Motor neuron (in vitro differentiated cells): ENCODE results near the gene USP17L24. TPM values are rescaled to one million over a fixed set of nuclear protein-coding genes. Genes with fewer than 3 reads are reported as not detected.
"Not testable (repeated sequence)": the region's sequence is repeated elsewhere in the genome, so short reads cannot be mapped to it uniquely, and the experiment has no call there.

Experiments used
- ATAC-seq, 8 experiments: fragments of 200-7000 bp; cut with Tn5 transposase; replicated peaks in 6 of 8; 2 replicates each; pipeline ENCODE4 v1.8.0; 2021; ENCODE audit warnings: mild to moderate bottlenecking in 8 of 8, moderate library complexity in 8 of 8
- H3K27ac ChIP-seq, 2 donors: fragments of 250-450 bp; sonication (Bioruptor Pico); 2 replicates each; pipeline ENCODE4 v1.9.0; 2021; ENCODE audit warnings: antibody characterized with exemption in 2 of 2, mild to moderate bottlenecking in 2 of 2, moderate library complexity in 1 of 2
- H3K4me1 ChIP-seq, 2 donors: fragments of 250-450 bp; sonication (Bioruptor Pico); replicated peaks in 1 of 2; 2 replicates each; pipeline ENCODE4 v1.6.1; 2021; ENCODE audit warnings: antibody characterized with exemption in 2 of 2, mild to moderate bottlenecking in 2 of 2, moderate library complexity in 1 of 2
- H3K4me3 ChIP-seq, 5 donors: fragments of 250-450 bp; sonication (Bioruptor Pico); 2 replicates each; pipeline ENCODE4 v1.9.0; 2021; ENCODE audit warnings: antibody characterized with exemption in 5 of 5, mild to moderate bottlenecking in 5 of 5, moderate library complexity in 4 of 5
- WGBS, 10 experiments: fragments of 450-650 bp; shearing (Covaris generic); methylation state at CpG; one replicate each; pipeline ENCODE4 v1.0.0; 2022; 5-methylcytosine and 5-hydroxymethylcytosine counted together
- in situ Hi-C, 9 experiments: fragments of 400-800 bp; cut with MboI; loops; one replicate each; pipeline ENCODE4 v1.15.0; 2021; ENCODE audit warnings: low sequenced_read_pairs in 9 of 9, low pct_unique_long_range_greater_than_20kb in 2 of 9; ENCODE audit not compliant: unreplicated experiment in 9 of 9
- total RNA-seq, 8 experiments: library from RNA; unstranded; fragments of 300-600 nt; gene quantifications; 2 replicates each; pipeline versions ENCODE4 v1.2.3 to v1.2.4, GENCODE V29; 2022

The USP17L24 gene, protein sequence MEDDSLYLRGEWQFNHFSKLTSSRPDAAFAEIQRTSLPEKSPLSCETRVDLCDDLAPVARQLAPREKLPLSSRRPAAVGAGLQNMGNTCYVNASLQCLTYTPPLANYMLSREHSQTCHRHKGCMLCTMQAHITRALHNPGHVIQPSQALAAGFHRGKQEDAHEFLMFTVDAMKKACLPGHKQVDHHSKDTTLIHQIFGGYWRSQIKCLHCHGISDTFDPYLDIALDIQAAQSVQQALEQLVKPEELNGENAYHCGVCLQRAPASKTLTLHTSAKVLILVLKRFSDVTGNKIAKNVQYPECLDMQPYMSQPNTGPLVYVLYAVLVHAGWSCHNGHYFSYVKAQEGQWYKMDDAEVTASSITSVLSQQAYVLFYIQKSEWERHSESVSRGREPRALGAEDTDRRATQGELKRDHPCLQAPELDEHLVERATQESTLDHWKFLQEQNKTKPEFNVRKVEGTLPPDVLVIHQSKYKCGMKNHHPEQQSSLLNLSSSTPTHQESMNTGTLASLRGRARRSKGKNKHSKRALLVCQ
- not detected for total RNA-seq

DNA sequence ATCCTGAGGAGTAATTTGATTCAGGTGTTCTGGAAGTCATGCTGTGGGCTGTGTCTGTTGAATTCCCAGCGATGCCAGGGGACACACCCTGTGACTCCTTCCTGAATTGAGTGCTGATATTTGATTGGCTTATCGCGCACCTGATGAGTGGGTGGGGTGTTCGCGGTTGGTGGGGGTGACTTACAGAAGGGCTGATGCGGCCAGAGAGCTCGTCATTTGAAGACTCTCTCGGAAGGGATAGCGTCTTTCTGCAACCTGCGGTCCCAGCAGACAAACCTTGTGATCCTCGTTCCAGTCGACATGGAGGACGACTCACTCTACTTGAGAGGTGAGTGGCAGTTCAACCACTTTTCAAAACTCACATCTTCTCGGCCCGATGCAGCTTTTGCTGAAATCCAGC, at the start of gene USP17L24:
Gene USP17L24, plus strand, starts transcription at position 301 of the 400 bp plus-strand sequence. Its CDS starts 0 bp downstream, at position 301.
- no CpG with 5 or more reads among the region's 15 CpGs for WGBS, 10 experiments

DNA sequence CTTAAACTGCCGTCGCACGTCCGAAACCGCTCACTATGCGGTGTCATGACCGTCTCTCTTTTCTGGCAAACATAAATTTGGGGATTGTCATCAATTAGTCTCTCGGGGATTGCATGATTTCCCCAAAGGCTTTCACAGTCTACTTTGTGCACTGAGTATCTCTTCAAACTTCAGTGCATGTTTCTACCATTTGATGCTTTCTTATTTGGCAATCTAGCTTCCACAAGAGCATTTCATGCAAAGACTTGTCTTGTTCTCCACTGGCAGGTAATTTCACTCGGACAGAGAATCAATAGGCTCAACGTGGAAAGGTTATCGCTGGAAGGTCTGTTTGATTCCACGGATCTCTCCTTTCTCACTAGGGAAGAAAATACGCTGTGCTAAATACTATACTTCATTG, 774 bp upstream of the USP17L24 start:
- H3K27ac ChIP-seq, H3K4me3 ChIP-seq, H3K4me1 ChIP-seq, in situ Hi-C loops, ATAC-seq: not testable (repeated sequence)
- 60% methylated on average over 1 of the region's 13 CpGs; no CpG with 5 or more reads in 9 of the 10 experiments for WGBS, 10 experiments

More for the DNA sequence above, at the start of gene USP17L24:
- ATAC-seq, H3K4me1 ChIP-seq, in situ Hi-C loops, H3K27ac ChIP-seq, H3K4me3 ChIP-seq: not testable (repeated sequence)

DNA sequence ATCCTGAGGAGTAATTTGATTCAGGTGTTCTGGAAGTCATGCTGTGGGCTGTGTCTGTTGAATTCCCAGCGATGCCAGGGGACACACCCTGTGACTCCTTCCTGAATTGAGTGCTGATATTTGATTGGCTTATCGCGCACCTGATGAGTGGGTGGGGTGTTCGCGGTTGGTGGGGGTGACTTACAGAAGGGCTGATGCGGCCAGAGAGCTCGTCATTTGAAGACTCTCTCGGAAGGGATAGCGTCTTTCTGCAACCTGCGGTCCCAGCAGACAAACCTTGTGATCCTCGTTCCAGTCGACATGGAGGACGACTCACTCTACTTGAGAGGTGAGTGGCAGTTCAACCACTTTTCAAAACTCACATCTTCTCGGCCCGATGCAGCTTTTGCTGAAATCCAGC, 4.6 kb downstream of the USP17L24 start, which contains the start of gene USP17L25:
Gene USP17L25, plus strand, starts transcription at position 301 of the 400 bp plus-strand sequence. Its CDS starts 0 bp downstream, at position 301.
- ATAC-seq, H3K4me1 ChIP-seq, in situ Hi-C loops, H3K4me3 ChIP-seq, H3K27ac ChIP-seq: not testable (repeated sequence)
- no CpG with 5 or more reads among the region's 15 CpGs for WGBS, 10 experiments

DNA sequence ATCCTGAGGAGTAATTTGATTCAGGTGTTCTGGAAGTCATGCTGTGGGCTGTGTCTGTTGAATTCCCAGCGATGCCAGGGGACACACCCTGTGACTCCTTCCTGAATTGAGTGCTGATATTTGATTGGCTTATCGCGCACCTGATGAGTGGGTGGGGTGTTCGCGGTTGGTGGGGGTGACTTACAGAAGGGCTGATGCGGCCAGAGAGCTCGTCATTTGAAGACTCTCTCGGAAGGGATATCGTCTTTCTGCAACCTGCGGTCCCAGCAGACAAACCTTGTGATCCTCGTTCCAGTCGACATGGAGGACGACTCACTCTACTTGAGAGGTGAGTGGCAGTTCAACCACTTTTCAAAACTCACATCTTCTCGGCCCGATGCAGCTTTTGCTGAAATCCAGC, 9.4 kb downstream of the USP17L24 start, which contains the start of gene USP17L26:
Gene USP17L26, plus strand, starts transcription at position 301 of the 400 bp plus-strand sequence. Its CDS starts 0 bp downstream, at position 301.
- WGBS, 10 experiments = no CpG with 5 or more reads among the region's 15 CpGs
- H3K27ac ChIP-seq, in situ Hi-C loops: not testable (repeated sequence)

DNA sequence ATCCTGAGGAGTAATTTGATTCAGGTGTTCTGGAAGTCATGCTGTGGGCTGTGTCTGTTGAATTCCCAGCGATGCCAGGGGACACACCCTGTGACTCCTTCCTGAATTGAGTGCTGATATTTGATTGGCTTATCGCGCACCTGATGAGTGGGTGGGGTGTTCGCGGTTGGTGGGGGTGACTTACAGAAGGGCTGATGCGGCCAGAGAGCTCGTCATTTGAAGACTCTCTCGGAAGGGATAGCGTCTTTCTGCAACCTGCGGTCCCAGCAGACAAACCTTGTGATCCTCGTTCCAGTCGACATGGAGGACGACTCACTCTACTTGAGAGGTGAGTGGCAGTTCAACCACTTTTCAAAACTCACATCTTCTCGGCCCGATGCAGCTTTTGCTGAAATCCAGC, 14.1 kb downstream of the USP17L24 start, which contains the start of gene USP17L5:
Gene USP17L5, plus strand, starts transcription at position 301 of the 400 bp plus-strand sequence. Its CDS starts 0 bp downstream, at position 301.
- H3K27ac ChIP-seq, ATAC-seq, H3K4me3 ChIP-seq, in situ Hi-C loops, H3K4me1 ChIP-seq: not testable (repeated sequence)
- no CpG with 5 or more reads among the region's 15 CpGs for WGBS, 10 experiments

More for the DNA sequence above, 9.4 kb downstream of the USP17L24 start, which contains the start of gene USP17L26:
- not testable (repeated sequence) for H3K4me1 ChIP-seq, ATAC-seq, H3K4me3 ChIP-seq

DNA sequence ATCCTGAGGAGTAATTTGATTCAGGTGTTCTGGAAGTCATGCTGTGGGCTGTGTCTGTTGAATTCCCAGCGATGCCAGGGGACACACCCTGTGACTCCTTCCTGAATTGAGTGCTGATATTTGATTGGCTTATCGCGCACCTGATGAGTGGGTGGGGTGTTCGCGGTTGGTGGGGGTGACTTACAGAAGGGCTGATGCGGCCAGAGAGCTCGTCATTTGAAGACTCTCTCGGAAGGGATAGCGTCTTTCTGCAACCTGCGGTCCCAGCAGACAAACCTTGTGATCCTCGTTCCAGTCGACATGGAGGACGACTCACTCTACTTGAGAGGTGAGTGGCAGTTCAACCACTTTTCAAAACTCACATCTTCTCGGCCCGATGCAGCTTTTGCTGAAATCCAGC, 18.9 kb downstream of the USP17L24 start, which contains the start of gene USP17L27:
Gene USP17L27, plus strand, starts transcription at position 301 of the 400 bp plus-strand sequence. Its CDS starts 0 bp downstream, at position 301.
- H3K4me1 ChIP-seq, ATAC-seq, H3K4me3 ChIP-seq, in situ Hi-C loops, H3K27ac ChIP-seq: not testable (repeated sequence)
- no CpG with 5 or more reads among the region's 15 CpGs for WGBS, 10 experiments

DNA sequence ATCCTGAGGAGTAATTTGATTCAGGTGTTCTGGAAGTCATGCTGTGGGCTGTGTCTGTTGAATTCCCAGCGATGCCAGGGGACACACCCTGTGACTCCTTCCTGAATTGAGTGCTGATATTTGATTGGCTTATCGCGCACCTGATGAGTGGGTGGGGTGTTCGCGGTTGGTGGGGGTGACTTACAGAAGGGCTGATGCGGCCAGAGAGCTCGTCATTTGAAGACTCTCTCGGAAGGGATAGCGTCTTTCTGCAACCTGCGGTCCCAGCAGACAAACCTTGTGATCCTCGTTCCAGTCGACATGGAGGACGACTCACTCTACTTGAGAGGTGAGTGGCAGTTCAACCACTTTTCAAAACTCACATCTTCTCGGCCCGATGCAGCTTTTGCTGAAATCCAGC, 23.6 kb downstream of the USP17L24 start, which contains the start of gene USP17L28:
Gene USP17L28, plus strand, starts transcription at position 301 of the 400 bp plus-strand sequence. Its CDS starts 0 bp downstream, at position 301.
- ATAC-seq, H3K27ac ChIP-seq, in situ Hi-C loops, H3K4me3 ChIP-seq, H3K4me1 ChIP-seq: not testable (repeated sequence)
- no CpG with 5 or more reads among the region's 15 CpGs for WGBS, 10 experiments

DNA sequence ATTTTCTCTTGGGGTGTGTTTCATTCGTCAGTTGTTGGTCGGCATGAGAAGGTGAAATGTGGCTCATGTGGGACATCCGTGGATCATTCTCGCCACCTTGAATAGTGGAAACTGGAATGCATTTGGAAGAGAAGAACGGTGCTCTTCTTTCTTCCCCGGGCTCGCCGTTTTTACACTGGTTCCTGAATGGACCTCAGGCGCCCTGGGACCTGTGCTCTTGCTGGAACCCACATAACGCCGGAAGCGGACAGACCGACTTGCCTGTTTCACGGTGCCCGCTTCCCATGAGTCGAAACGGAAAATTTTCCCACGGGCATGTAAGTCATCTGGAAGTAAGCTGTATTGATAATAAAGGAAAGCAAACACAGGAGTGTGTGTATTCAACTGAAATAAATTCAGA, 25.9 kb downstream of the USP17L24 start:
- no CpG with 5 or more reads among the region's 18 CpGs for WGBS, 10 experiments
- H3K4me3 ChIP-seq, in situ Hi-C loops: not testable (repeated sequence)

DNA sequence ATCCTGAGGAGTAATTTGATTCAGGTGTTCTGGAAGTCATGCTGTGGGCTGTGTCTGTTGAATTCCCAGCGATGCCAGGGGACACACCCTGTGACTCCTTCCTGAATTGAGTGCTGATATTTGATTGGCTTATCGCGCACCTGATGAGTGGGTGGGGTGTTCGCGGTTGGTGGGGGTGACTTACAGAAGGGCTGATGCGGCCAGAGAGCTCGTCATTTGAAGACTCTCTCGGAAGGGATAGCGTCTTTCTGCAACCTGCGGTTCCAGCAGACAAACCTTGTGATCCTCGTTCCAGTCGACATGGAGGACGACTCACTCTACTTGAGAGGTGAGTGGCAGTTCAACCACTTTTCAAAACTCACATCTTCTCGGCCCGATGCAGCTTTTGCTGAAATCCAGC, 28.4 kb downstream of the USP17L24 start, which contains the start of gene USP17L29:
Gene USP17L29, plus strand, starts transcription at position 301 of the 400 bp plus-strand sequence. Its CDS starts 0 bp downstream, at position 301.
- WGBS, 10 experiments = no CpG with 5 or more reads among the region's 15 CpGs
- ATAC-seq, H3K4me3 ChIP-seq, in situ Hi-C loops, H3K27ac ChIP-seq, H3K4me1 ChIP-seq: not testable (repeated sequence)

More for the DNA sequence above, 25.9 kb downstream of the USP17L24 start:
- not testable (repeated sequence) for H3K27ac ChIP-seq, ATAC-seq, H3K4me1 ChIP-seq

DNA sequence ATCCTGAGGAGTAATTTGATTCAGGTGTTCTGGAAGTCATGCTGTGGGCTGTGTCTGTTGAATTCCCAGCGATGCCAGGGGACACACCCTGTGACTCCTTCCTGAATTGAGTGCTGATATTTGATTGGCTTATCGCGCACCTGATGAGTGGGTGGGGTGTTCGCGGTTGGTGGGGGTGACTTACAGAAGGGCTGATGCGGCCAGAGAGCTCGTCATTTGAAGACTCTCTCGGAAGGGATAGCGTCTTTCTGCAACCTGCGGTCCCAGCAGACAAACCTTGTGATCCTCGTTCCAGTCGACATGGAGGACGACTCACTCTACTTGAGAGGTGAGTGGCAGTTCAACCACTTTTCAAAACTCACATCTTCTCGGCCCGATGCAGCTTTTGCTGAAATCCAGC, 37.9 kb downstream of the USP17L24 start, which contains the start of gene USP17L30:
Gene USP17L30, plus strand, starts transcription at position 301 of the 400 bp plus-strand sequence. Its CDS starts 0 bp downstream, at position 301.
- H3K4me1 ChIP-seq, in situ Hi-C loops, H3K27ac ChIP-seq, ATAC-seq, H3K4me3 ChIP-seq: not testable (repeated sequence)
- WGBS, 10 experiments = no CpG with 5 or more reads among the region's 15 CpGs
